ENCODE measurements around the gene ARF1.
A peak's percentile ranks its signal among the peaks of the same experiment; 100 is the strongest.

The ARF1 gene

GRCh38 chr1:228083871-228084278 lies 1.4 kb downstream of the ARF1 start:
- no peak for DNase-seq (ENCODE audit: low read depth)
- H3K4me3 ChIP-seq (ENCODE audit: control insufficient read depth, low read depth, low read length): peak overlapping the region; percentile 72
- TF ChIP-seq, protein P1, sequence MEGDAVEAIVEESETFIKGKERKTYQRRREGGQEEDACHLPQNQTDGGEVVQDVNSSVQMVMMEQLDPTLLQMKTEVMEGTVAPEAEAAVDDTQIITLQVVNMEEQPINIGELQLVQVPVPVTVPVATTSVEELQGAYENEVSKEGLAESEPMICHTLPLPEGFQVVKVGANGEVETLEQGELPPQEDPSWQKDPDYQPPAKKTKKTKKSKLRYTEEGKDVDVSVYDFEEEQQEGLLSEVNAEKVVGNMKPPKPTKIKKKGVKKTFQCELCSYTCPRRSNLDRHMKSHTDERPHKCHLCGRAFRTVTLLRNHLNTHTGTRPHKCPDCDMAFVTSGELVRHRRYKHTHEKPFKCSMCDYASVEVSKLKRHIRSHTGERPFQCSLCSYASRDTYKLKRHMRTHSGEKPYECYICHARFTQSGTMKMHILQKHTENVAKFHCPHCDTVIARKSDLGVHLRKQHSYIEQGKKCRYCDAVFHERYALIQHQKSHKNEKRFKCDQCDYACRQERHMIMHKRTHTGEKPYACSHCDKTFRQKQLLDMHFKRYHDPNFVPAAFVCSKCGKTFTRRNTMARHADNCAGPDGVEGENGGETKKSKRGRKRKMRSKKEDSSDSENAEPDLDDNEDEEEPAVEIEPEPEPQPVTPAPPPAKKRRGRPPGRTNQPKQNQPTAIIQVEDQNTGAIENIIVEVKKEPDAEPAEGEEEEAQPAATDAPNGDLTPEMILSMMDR (IDR thresholded peaks at IDR 0.05; ENCODE audit: control insufficient read depth, insufficient read depth, low read depth, low read length, missing control alignments): no peak

DNA sequence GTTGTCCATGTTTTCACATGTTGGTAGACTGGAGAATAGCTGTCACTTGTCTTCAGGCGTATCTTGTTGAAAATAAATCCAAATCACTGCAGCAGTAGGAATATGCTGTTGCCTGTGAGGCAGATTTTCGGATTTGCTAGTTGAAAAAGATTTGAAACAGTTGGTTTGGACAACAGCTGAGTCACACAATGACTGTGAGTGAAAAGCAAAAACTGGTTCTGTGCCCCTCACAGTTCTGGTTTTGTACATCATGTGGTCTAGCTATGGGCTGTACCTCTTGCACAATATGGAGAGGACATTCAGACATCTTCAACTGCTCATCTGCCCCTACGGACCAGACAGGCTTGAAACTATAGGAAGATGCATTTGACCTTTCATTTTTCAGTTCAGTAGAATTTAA lies 1.8 kb downstream of the ARF1 start:
- peak; percentile 61 for DNase-seq (ENCODE audit: low read depth)
- TF ChIP-seq, protein P1 (IDR thresholded peaks at IDR 0.05; ENCODE audit: control insufficient read depth, insufficient read depth, low read depth, low read length, missing control alignments): no peak
- H3K4me3 ChIP-seq (ENCODE audit: control insufficient read depth, low read depth, low read length): peak overlapping the region; percentile 72

GRCh38 chr1:228084797-228085196 lies 2.3 kb downstream of the ARF1 start:
- DNase-seq (ENCODE audit: low read depth): no peak
- TF ChIP-seq, protein P1 (IDR thresholded peaks at IDR 0.05; ENCODE audit: control insufficient read depth, insufficient read depth, low read depth, low read length, missing control alignments): no peak
- peak overlapping the region; percentile 72 for H3K4me3 ChIP-seq (ENCODE audit: control insufficient read depth, low read depth, low read length)

- H3K4me3 ChIP-seq (ENCODE audit: control insufficient read depth, low read depth, low read length): peak overlapping the region; percentile 72
- TF ChIP-seq, protein P1 (IDR thresholded peaks at IDR 0.05; ENCODE audit: control insufficient read depth, insufficient read depth, low read depth, low read length, missing control alignments): no peak
- DNase-seq (ENCODE audit: low read depth): peak; percentile 63
These were observed 2.9 kb downstream of the ARF1 start for GRCh38 chr1:228085287-228085951.

DNA sequence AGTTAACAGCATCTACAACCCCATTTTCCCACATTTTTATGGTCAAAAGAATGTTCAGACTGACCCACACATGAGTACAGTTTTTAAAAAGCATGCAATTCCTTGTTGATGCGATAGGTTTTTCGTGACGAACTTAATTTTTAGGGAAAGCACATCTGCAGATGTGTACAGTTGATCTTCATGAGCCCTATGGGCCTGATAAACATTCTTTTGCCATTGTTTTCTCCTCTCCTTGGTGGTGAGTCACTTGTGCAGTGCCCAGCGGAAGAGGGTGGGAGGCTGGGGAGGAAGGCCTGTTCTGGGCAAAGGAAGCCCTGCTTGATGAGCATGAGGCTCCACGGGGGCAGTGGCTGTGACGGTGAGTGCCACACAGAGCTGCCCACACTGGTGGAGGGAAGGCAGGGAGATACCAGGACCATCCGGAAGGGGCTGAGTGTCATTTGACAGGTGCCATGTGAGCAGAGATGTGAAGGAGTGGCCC lies 5.3 kb downstream of the ARF1 start:
- peak overlapping the region; percentile 28 for H3K4me3 ChIP-seq (ENCODE audit: control insufficient read depth, low read depth, low read length)
- DNase-seq (ENCODE audit: low read depth): peak; percentile 82
- TF ChIP-seq, protein P1 (IDR thresholded peaks at IDR 0.05; ENCODE audit: control insufficient read depth, insufficient read depth, low read depth, low read length, missing control alignments): peak; percentile 15

DNA sequence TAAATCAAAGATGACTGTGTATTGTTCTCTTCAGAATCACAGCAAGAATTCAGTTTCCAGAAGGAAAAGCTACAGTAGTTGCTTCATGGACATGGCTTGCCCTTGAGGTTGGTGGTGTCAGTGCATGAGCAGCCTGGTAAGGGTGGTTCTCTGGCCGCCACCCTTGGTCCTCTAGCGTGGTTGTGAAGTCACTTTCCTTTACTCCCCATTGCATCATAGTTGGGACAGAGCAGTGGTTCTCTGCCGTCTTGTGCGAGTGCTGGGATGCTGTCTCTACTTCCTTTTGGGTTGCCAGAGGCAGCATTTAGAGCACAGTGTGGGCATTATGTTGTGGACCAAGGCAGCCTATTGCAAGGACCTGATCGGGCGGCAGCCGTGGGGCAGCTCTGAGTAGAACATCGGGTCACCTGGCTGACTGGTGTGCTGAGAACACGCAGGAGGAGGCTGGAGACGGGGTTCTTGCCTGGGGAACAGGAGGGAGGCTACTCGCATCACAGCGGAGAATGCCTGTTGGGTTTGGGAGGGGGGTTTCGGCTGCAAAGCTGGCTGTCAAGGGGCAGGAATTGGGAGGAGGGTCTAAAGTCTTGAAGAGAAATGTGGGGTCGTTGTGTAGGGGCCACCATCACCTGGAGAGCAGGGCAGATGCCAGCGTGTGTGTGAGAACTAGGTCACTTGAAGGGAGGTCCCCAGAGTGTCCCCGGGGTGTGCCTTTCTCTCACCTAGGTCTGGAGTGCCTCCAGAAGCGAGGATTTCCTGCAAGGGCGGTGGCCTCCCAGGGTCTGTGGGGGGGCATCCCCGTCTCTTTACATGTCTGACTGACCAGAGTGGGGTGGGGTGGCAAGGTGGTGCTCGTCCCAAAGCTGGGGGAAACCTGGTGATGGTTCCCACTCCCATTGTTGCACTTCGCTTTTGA lies 6.3 kb downstream of the ARF1 start:
- H3K4me3 ChIP-seq (ENCODE audit: control insufficient read depth, low read depth, low read length): no peak overlapping the region
- TF ChIP-seq, protein P1 (IDR thresholded peaks at IDR 0.05; ENCODE audit: control insufficient read depth, insufficient read depth, low read depth, low read length, missing control alignments): no peak
- DNase-seq (ENCODE audit: low read depth): no peak
